Gastrocnemius medialis (tissue), 4 donors: Measurements from ENCODE around the gene PLSCR2.

Experiments
- POLR2A ChIP-seq, 2 donors: fragments of 450-650 bp; IDR thresholded peaks; one replicate each; pipeline ENCODE4 v1.6.1; 2017; ENCODE audit warnings: antibody characterized with exemption in 2 of 2, mild to moderate bottlenecking in 2 of 2, moderate library complexity in 2 of 2
- TF ChIP-seq, protein P1 (sequence below), 5 experiments: fragments of 450-650 bp in 3 of 5; fragments of 200-600 bp in 2 of 5; sonication (generic) in 2 of 5; IDR thresholded peaks in 4 of 5; conservative IDR thresholded peaks in 1 of 5; 1 replicate in 4 of 5; 2 replicates in 1 of 5; pipeline ENCODE4 v1.5.1; 2016 to 2019; ENCODE audit warnings: antibody characterized with exemption in 5 of 5, mild to moderate bottlenecking in 3 of 5, moderate library complexity in 3 of 5

DNA sequence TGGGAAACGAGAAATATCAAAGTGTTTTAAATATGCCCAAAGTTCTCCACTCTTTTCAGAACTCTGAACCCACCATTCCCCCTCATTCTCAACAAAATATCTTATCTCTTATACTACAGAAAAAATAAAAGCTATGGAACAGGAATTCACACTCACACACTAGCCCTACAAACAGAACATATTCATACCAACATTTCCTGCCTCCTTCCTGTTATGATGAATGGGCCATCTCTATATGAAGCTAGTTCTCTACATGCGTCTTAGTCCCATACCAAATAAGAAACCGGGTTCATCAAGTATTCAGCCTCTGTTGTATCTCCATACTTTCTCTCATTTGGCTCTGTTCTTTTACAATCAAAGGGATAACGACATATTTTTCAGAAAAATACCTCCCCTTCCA lies 72.6 kb downstream of the PLSCR2 start:
- TF ChIP-seq, protein P1, sequence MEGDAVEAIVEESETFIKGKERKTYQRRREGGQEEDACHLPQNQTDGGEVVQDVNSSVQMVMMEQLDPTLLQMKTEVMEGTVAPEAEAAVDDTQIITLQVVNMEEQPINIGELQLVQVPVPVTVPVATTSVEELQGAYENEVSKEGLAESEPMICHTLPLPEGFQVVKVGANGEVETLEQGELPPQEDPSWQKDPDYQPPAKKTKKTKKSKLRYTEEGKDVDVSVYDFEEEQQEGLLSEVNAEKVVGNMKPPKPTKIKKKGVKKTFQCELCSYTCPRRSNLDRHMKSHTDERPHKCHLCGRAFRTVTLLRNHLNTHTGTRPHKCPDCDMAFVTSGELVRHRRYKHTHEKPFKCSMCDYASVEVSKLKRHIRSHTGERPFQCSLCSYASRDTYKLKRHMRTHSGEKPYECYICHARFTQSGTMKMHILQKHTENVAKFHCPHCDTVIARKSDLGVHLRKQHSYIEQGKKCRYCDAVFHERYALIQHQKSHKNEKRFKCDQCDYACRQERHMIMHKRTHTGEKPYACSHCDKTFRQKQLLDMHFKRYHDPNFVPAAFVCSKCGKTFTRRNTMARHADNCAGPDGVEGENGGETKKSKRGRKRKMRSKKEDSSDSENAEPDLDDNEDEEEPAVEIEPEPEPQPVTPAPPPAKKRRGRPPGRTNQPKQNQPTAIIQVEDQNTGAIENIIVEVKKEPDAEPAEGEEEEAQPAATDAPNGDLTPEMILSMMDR (IDR thresholded peaks at IDR 0.05 in 4 of 5, conservative IDR thresholded peaks at IDR 0.05 in 1 of 5) = no peak
- TF ChIP-seq POLR2A (IDR thresholded peaks at IDR 0.05) = no peak
